Inflammatory macrophage treated with lipopolysaccharide for 4 hours (primary cell): ENCODE data around the gene KLF8.
"Not testable (repeated sequence)": the region's sequence is repeated elsewhere in the genome, so short reads cannot be mapped to it uniquely, and the experiment has no call there.

Experiments used
- DNase-seq: peaks from one replicate; pipeline ENCODE4 v3.0.0-alpha.2; 2020

Gene KLF8

GRCh38 chrX:56232221-56233082, at the start of gene KLF8:
TSS of gene KLF8 (plus strand) at chrX:56232356. CDS start at chrX:56233335, 979 bp downstream.
- peak; percentile 43 for DNase-seq

GRCh38 chrX:56206945-56207344, 25.2 kb upstream of the KLF8 start:
- not testable (repeated sequence) for DNase-seq

GRCh38 chrX:56211701-56212100, 20.5 kb upstream of the KLF8 start:
- no peak for DNase-seq

GRCh38 chrX:56216332-56216731, 15.8 kb upstream of the KLF8 start:
- DNase-seq = no peak

GRCh38 chrX:56219700-56220099, 12.5 kb upstream of the KLF8 start:
- DNase-seq = peak; percentile 14

GRCh38 chrX:56221101-56221500, 11.1 kb upstream of the KLF8 start:
- no peak for DNase-seq

GRCh38 chrX:56222473-56223000, 9.6 kb upstream of the KLF8 start:
- no peak for DNase-seq

GRCh38 chrX:56226980-56227379, 5.2 kb upstream of the KLF8 start:
- no peak for DNase-seq

- DNase-seq = no peak
Measured at GRCh38 chrX:56228914-56229313, 3.2 kb upstream of the KLF8 start.

GRCh38 chrX:56231537-56232090, 542 bp upstream of the KLF8 start:
- DNase-seq = no peak

- DNase-seq = no peak
Measured at GRCh38 chrX:56233100-56233499, 944 bp downstream of the KLF8 start.

- DNase-seq = peak; percentile 68
Measured at GRCh38 chrX:56233682-56234081, 1.5 kb downstream of the KLF8 start.

GRCh38 chrX:56248492-56248891, 16.3 kb downstream of the KLF8 start:
- peak; percentile 45 for DNase-seq

GRCh38 chrX:56253832-56254703, 21.9 kb downstream of the KLF8 start:
- no peak for DNase-seq

- DNase-seq = no peak
Measured at GRCh38 chrX:56268888-56269287, 36.7 kb downstream of the KLF8 start.

- no peak for DNase-seq
Measured at GRCh38 chrX:56278692-56279091, 46.5 kb downstream of the KLF8 start.

GRCh38 chrX:56279863-56280262, 47.7 kb downstream of the KLF8 start:
- DNase-seq = no peak

GRCh38 chrX:56281789-56282188, 49.6 kb downstream of the KLF8 start:
- no peak for DNase-seq

- DNase-seq = no peak
Measured at GRCh38 chrX:56284269-56284668, 52.1 kb downstream of the KLF8 start.

GRCh38 chrX:56288608-56289007, 56.5 kb downstream of the KLF8 start:
- no peak for DNase-seq

- no peak for DNase-seq
Measured at GRCh38 chrX:56289449-56289848, 57.3 kb downstream of the KLF8 start.

GRCh38 chrX:56308726-56309125, 76.6 kb downstream of the KLF8 start:
- no peak for DNase-seq

GRCh38 chrX:56309881-56310280, 77.7 kb downstream of the KLF8 start:
- no peak for DNase-seq
